BE2C (cell line): ENCODE data around the gene ABCA12.
A peak's percentile ranks its signal among the peaks of the same experiment; 100 is the strongest.

ENCODE experiments used
- DNase-seq: peaks from one replicate; pipeline ENCODE4 v3.0.0-alpha.2; 2020
- H3K27me3 ChIP-seq: fragments of 250-450 bp; sonication (Bioruptor Pico); 2 replicates; pipeline ENCODE4 v1.5.1; 2020; ENCODE audit warnings: mild to moderate bottlenecking
- H3K36me3 ChIP-seq: fragments of 250-450 bp; sonication (Bioruptor Pico); 2 replicates; pipeline ENCODE4 v1.5.1; 2020; ENCODE audit warnings: mild to moderate bottlenecking
- H3K4me1 ChIP-seq: fragments of 250-450 bp; sonication (Bioruptor Pico); 2 replicates; pipeline ENCODE4 v1.5.1; 2020
- H3K4me3 ChIP-seq: 2 replicates; pipeline ENCODE4 v1.5.1; 2011; ENCODE audit warnings: low read depth, low read length
- H3K9me3 ChIP-seq: fragments of 250-450 bp; sonication (Bioruptor Pico); 2 replicates; pipeline ENCODE4 v1.5.1; 2020
- TF ChIP-seq, protein P1 (sequence below): IDR thresholded peaks from 2 replicates; pipeline ENCODE4 v1.5.1; 2012; ENCODE audit warnings: mild to moderate bottlenecking, low read depth, low read length

Gene ABCA12

DNA sequence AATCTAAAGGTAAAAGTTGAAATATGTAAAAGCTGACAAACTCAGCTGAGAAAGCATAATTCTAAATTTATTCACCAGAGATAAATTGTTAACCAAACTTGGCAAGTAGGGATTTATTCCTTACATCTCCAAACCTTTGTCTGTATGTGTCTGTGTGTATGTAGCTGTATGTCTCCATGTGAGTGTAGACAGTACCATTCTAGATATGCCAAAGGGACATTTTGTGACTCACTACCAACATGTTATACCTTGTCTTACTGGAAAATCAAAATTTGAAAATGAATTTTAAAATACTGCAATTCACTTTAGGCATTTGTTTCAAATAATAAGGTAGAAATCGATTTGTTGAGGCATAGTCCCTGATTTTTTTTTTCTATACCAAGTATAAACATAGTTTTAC is 102.1 kb downstream of the ABCA12 start:
- TF ChIP-seq, protein P1, sequence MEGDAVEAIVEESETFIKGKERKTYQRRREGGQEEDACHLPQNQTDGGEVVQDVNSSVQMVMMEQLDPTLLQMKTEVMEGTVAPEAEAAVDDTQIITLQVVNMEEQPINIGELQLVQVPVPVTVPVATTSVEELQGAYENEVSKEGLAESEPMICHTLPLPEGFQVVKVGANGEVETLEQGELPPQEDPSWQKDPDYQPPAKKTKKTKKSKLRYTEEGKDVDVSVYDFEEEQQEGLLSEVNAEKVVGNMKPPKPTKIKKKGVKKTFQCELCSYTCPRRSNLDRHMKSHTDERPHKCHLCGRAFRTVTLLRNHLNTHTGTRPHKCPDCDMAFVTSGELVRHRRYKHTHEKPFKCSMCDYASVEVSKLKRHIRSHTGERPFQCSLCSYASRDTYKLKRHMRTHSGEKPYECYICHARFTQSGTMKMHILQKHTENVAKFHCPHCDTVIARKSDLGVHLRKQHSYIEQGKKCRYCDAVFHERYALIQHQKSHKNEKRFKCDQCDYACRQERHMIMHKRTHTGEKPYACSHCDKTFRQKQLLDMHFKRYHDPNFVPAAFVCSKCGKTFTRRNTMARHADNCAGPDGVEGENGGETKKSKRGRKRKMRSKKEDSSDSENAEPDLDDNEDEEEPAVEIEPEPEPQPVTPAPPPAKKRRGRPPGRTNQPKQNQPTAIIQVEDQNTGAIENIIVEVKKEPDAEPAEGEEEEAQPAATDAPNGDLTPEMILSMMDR = no peak
- no peak for DNase-seq
- Histone ChIP-seq H3K9me3 (no peaks in the 10 kb centered on the region), H3K4me1 (peaks cover 24% of the 10 kb centered on the region), H3K4me3 (no peak overlapping the region), H3K36me3 (no peaks in the 10 kb centered on the region), H3K27me3 (no peaks in the 10 kb centered on the region)

- no peaks in the 10 kb centered on the region for H3K27me3 ChIP-seq
- DNase-seq = no peak
- H3K4me3 ChIP-seq = no peak overlapping the region
- no peaks in the 10 kb centered on the region for H3K36me3 ChIP-seq
- H3K9me3 ChIP-seq = no peaks in the 10 kb centered on the region
- TF ChIP-seq, protein P1 = no peak
- H3K4me1 ChIP-seq = peaks cover 35% of the 10 kb centered on the region
These were observed 104.3 kb downstream of the ABCA12 start for GRCh38 chr2:215034154-215034553.

- H3K27me3 ChIP-seq = no peaks in the 10 kb centered on the region
- H3K9me3 ChIP-seq = no peaks in the 10 kb centered on the region
- H3K36me3 ChIP-seq = no peaks in the 10 kb centered on the region
- peak; percentile 23 for DNase-seq
- H3K4me3 ChIP-seq = peak overlapping the region; percentile 52
- TF ChIP-seq, protein P1 = no peak
- peaks cover 27% of the 10 kb centered on the region for H3K4me1 ChIP-seq
These were observed 106.3 kb downstream of the ABCA12 start for GRCh38 chr2:215032153-215032552.

DNA sequence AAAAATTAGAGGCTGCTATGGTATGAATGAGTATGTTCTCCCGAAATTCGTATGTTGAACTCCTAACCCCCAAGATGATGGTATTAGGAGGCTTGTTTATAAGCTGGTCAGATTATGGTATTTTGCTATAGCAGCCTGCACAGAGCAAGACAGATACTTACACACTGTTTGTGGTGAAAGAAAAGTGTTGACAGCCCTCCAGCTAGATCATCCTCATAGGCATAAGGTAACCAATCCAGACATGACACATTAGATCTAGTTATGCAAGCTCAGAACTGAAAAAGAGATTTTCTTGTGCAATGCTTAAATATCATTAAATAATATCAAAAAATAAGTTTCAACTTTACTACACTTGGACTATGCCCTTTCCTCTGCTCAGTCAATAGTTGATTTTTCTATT is 107.1 kb downstream of the ABCA12 start:
- DNase-seq = no peak
- H3K27me3 ChIP-seq = no peaks in the 10 kb centered on the region
- H3K4me3 ChIP-seq = peak overlapping the region; percentile 52
- TF ChIP-seq, protein P1 = no peak
- H3K36me3 ChIP-seq = no peaks in the 10 kb centered on the region
- peaks cover 27% of the 10 kb centered on the region for H3K4me1 ChIP-seq
- no peaks in the 10 kb centered on the region for H3K9me3 ChIP-seq

- DNase-seq = no peak
- Histone ChIP-seq H3K9me3 (no peaks in the 10 kb centered on the region), H3K4me1 (peaks cover 25% of the 10 kb centered on the region), H3K4me3 (no peak overlapping the region), H3K27me3 (no peaks in the 10 kb centered on the region), H3K36me3 (no peaks in the 10 kb centered on the region)
- TF ChIP-seq, protein P1 = no peak
These were observed 108.5 kb downstream of the ABCA12 start for GRCh38 chr2:215029936-215030335.

GRCh38 chr2:215028231-215028630 is 110.2 kb downstream of the ABCA12 start:
- DNase-seq = no peak
- peaks cover 23% of the 10 kb centered on the region for H3K4me1 ChIP-seq
- TF ChIP-seq, protein P1 = no peak

More at GRCh38 chr2:215028231-215028630, 110.2 kb downstream of the ABCA12 start:
- H3K4me3 ChIP-seq = no peak overlapping the region
- H3K27me3 ChIP-seq = no peaks in the 10 kb centered on the region
- H3K36me3 ChIP-seq = no peaks in the 10 kb centered on the region
- H3K9me3 ChIP-seq = no peaks in the 10 kb centered on the region
